Stimulated activated naive CD4-positive, alpha-beta T cell (primary cell): ENCODE measurements around the gene LYRM9.
A peak's percentile ranks its signal among the peaks of the same experiment; 100 is the strongest.
"Not testable (repeated sequence)": the region's sequence is repeated elsewhere in the genome, so short reads cannot be mapped to it uniquely, and the experiment has no call there.

Source experiments
- DNase-seq, 6 experiments: peaks; one replicate each; lab custom pipeline; 2025; lab: John Stamatoyannopoulos, UW

Gene LYRM9

GRCh38 chr17:27873746-27874145 is 19.4 kb downstream of the LYRM9 start:
- DNase-seq: no peak

- DNase-seq: no peak
Measured at GRCh38 chr17:27873211-27873610, 20.0 kb downstream of the LYRM9 start.

- no peak for DNase-seq
Measured at GRCh38 chr17:27872776-27873175, 20.4 kb downstream of the LYRM9 start.

- no peak for DNase-seq
Measured at GRCh38 chr17:27871407-27871806, 21.8 kb downstream of the LYRM9 start.

- no peak for DNase-seq
Measured at GRCh38 chr17:27870345-27870744, 22.8 kb downstream of the LYRM9 start.

GRCh38 chr17:27868565-27868964 is 24.6 kb downstream of the LYRM9 start:
- DNase-seq: no peak

GRCh38 chr17:27862840-27863239 is 30.3 kb downstream of the LYRM9 start:
- DNase-seq: no peak

GRCh38 chr17:27862004-27862403 is 31.2 kb downstream of the LYRM9 start:
- no peak for DNase-seq

- DNase-seq: no peak
Measured at GRCh38 chr17:27860971-27861664, 32.0 kb downstream of the LYRM9 start.

GRCh38 chr17:27858621-27859305 is 34.4 kb downstream of the LYRM9 start:
- no peak for DNase-seq

- DNase-seq: no peak
Measured at GRCh38 chr17:27856676-27857432, 36.3 kb downstream of the LYRM9 start.

GRCh38 chr17:27855454-27855853 is 37.7 kb downstream of the LYRM9 start:
- DNase-seq: no peak

- no peak for DNase-seq
Measured at GRCh38 chr17:27854163-27854562, 39.0 kb downstream of the LYRM9 start.

GRCh38 chr17:27853091-27853490 is 40.1 kb downstream of the LYRM9 start:
- no peak for DNase-seq

GRCh38 chr17:27849474-27850185 is 43.5 kb downstream of the LYRM9 start:
- DNase-seq: no peak

- DNase-seq: no peak
Measured at GRCh38 chr17:27848931-27849330, 44.2 kb downstream of the LYRM9 start.

- DNase-seq: not testable (repeated sequence)
Measured at GRCh38 chr17:27846808-27847307, 46.3 kb downstream of the LYRM9 start.

GRCh38 chr17:27846042-27846655 is 47.0 kb downstream of the LYRM9 start:
- DNase-seq: peak in 5 of 6 experiments; percentile 1 to 29 (median 15)

GRCh38 chr17:27845264-27846041 is 47.7 kb downstream of the LYRM9 start:
- DNase-seq: no peak

- DNase-seq: no peak
Measured at GRCh38 chr17:27840688-27841087, 52.5 kb downstream of the LYRM9 start.

GRCh38 chr17:27840406-27840678 is 52.8 kb downstream of the LYRM9 start:
- DNase-seq: not testable (repeated sequence)
